Mesothelial cell of epicardium (in vitro differentiated cells): ENCODE results near the gene ITPRIP. TPM values are rescaled to one million over a fixed set of nuclear protein-coding genes. Genes with fewer than 3 reads are reported as not detected.

ENCODE experiments used
- DNase-seq, 2 experiments: peaks; one replicate each; pipeline ENCODE4 v3.0.0; 2021; ENCODE audit warnings: low spot score in 2 of 2; ENCODE audit not compliant: unreplicated experiment in 2 of 2
- H3K27ac Mint-ChIP-seq: 2 replicates; pipeline ENCODE4 v1.8.0; 2021; ENCODE audit warnings: mixed read lengths
- H3K27me3 Mint-ChIP-seq: 2 replicates; pipeline ENCODE4 v1.8.0; 2021; ENCODE audit warnings: low read depth, mixed read lengths
- H3K36me3 Mint-ChIP-seq: 2 replicates; pipeline ENCODE4 v1.8.0; 2021; ENCODE audit warnings: mixed read lengths
- H3K4me1 Mint-ChIP-seq: 2 replicates; pipeline ENCODE4 v1.8.0; 2021; ENCODE audit warnings: mixed read lengths
- H3K4me3 Mint-ChIP-seq: 2 replicates; pipeline ENCODE4 v1.8.0; 2021; ENCODE audit warnings: mild to moderate bottlenecking, moderate library complexity, mixed read lengths
- H3K9me3 Mint-ChIP-seq: 2 replicates; pipeline ENCODE4 v1.8.0; 2021; ENCODE audit warnings: mixed read lengths
- total RNA-seq: library from RNA; stranded (reverse); gene quantifications from 3 replicates; pipeline ENCODE4 v1.2.1, GENCODE V29; 2021
- TF ChIP-seq, protein P1 (sequence below): fragments of 200-600 bp; sonication (generic); IDR thresholded peaks from one replicate; pipeline ENCODE4 v1.5.0; 2021; ENCODE audit warnings: antibody characterized with exemption; ENCODE audit not compliant: unreplicated experiment

The ITPRIP gene
- total RNA-seq, 1 donor from 2014 or later = 24.5 TPM

DNA sequence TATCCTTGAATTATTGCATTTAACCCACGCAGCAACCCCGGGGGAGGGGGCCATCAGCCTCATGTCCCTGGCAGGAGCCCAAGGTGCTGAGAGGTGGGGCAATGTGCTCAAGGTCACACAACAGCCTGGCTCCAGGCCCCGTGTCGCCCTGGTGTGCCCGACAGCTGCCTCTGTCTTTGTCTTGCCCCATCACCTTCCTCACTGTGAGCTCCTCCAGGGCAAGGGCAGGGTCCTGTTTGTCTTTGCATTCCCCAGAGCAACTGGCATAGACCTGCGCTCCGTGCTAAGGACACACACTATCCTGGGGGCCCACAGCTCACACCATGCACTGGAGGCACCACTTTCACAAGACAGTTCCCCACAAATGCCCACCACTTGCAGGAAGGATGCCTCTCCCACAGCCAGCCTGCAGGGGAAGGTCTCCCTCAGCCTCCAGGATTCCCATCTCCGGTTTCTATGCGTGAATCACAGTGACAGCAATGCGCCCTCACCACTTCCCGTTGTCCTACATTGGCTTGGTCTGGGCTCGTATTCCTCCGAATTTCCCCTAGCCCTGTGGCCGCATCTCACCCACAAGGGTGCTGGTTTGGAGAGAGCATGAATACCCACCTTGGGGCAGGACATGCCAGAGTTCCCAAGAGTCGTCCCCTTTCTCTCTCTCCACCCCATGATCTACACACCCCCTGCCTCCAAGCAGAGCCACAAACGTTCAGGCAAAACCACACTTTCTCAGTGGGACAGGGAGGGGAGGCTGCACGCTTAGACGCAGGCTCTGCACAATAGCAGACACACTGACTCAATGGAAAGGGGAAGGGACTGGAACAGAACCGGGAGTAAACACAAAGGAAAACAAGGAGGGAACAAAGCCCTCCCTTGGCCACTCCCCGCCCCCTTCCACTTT is 10.3 kb downstream of the ITPRIP start:
- TF ChIP-seq, protein P1, sequence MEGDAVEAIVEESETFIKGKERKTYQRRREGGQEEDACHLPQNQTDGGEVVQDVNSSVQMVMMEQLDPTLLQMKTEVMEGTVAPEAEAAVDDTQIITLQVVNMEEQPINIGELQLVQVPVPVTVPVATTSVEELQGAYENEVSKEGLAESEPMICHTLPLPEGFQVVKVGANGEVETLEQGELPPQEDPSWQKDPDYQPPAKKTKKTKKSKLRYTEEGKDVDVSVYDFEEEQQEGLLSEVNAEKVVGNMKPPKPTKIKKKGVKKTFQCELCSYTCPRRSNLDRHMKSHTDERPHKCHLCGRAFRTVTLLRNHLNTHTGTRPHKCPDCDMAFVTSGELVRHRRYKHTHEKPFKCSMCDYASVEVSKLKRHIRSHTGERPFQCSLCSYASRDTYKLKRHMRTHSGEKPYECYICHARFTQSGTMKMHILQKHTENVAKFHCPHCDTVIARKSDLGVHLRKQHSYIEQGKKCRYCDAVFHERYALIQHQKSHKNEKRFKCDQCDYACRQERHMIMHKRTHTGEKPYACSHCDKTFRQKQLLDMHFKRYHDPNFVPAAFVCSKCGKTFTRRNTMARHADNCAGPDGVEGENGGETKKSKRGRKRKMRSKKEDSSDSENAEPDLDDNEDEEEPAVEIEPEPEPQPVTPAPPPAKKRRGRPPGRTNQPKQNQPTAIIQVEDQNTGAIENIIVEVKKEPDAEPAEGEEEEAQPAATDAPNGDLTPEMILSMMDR = no peak
- Mint-ChIP-seq H3K9me3 (no peaks in the 10 kb centered on the region), H3K27me3 (no peaks in the 10 kb centered on the region), H3K27ac (peak overlapping the region; percentile 93), H3K4me1 (peaks cover 68% of the 10 kb centered on the region), H3K4me3 (peak overlapping the region; percentile 63), H3K36me3 (peaks cover 3% of the 10 kb centered on the region)
- no peak for DNase-seq

GRCh38 chr10:104326991-104327610 is 11.2 kb downstream of the ITPRIP start:
- no peak for DNase-seq
- Mint-ChIP-seq H3K4me3 (peak overlapping the region; percentile 10), H3K27ac (no peak overlapping the region), H3K27me3 (no peaks in the 10 kb centered on the region), H3K36me3 (peaks cover 3% of the 10 kb centered on the region), H3K4me1 (peaks cover 60% of the 10 kb centered on the region), H3K9me3 (no peaks in the 10 kb centered on the region)
- TF ChIP-seq, protein P1 = no peak

GRCh38 chr10:104325436-104326435 is 12.5 kb downstream of the ITPRIP start:
- TF ChIP-seq, protein P1 = no peak
- peaks cover 3% of the 10 kb centered on the region for H3K36me3 Mint-ChIP-seq
- H3K27me3 Mint-ChIP-seq = no peaks in the 10 kb centered on the region
- peak overlapping the region; percentile 43 for H3K27ac Mint-ChIP-seq
- no peaks in the 10 kb centered on the region for H3K9me3 Mint-ChIP-seq
- no peak overlapping the region for H3K4me3 Mint-ChIP-seq
- peaks cover 54% of the 10 kb centered on the region for H3K4me1 Mint-ChIP-seq
- DNase-seq = no peak

DNA sequence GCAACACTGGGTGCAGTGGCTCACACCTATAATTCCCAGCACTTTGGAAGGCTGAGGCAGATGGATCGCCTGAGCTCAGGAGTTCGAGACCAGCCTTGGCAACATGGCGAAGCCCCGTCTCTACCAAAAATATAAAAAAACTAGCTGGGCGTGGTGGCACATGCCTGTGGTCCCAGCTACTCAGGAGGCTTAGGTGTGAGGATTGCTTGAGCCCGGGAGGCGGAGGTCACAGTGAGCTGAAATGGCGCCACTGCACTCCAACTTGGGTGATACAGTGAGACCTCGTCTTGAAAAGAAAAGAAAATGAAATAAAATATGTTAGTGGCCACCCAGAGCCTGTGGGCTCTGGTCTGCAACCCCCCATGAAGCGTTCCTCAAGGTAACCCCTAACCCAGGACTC is 13.3 kb downstream of the ITPRIP start:
- TF ChIP-seq, protein P1 = no peak
- H3K27me3 Mint-ChIP-seq = no peaks in the 10 kb centered on the region
- peaks cover 50% of the 10 kb centered on the region for H3K4me1 Mint-ChIP-seq
- H3K36me3 Mint-ChIP-seq = peaks cover 3% of the 10 kb centered on the region
- H3K4me3 Mint-ChIP-seq = no peak overlapping the region
- H3K9me3 Mint-ChIP-seq = no peaks in the 10 kb centered on the region
- DNase-seq = no peak
- H3K27ac Mint-ChIP-seq = peak overlapping the region; percentile 40

DNA sequence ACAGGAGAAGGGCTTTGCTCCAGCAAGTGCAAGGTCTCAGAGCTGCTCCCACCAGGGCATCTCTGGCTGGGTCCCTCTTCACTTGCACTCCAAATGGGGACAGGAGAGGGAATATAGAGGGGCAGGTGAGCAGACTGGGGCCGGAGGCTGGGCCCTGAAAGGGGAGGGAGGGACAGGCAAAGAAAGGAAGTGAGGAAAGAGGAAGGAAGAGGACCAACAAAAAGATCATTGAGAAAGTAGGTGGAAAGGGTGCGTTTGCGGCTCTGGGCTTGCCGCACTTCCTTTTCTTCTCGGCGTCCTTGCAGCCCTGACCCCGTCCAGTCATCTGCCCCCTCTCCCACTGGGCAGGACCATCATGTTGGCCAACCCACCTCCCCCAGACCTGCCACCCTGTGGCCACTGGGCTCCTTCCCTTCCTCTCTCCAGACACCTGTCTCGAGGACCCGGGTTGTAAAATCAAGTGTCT is 14.0 kb downstream of the ITPRIP start:
- peaks cover 49% of the 10 kb centered on the region for H3K4me1 Mint-ChIP-seq
- no peaks in the 10 kb centered on the region for H3K9me3 Mint-ChIP-seq
- no peaks in the 10 kb centered on the region for H3K27me3 Mint-ChIP-seq
- DNase-seq = no peak
- H3K27ac Mint-ChIP-seq = no peak overlapping the region
- peaks cover 3% of the 10 kb centered on the region for H3K36me3 Mint-ChIP-seq
- no peak overlapping the region for H3K4me3 Mint-ChIP-seq
- TF ChIP-seq, protein P1 = no peak
